SK-N-SH (cell line): Measurements from ENCODE around the gene DNAJC13.

Experiments
- CTCF ChIP-seq: fragments of 200-600 bp; sonication (generic); IDR thresholded peaks from 2 replicates; pipeline ENCODE4 v1.6.1; 2017; ENCODE audit warnings: antibody characterized with exemption, mild to moderate bottlenecking, moderate library complexity
- EZH2phosphoT487 ChIP-seq: fragments of 200-600 bp; sonication (generic); IDR thresholded peaks from 2 replicates; pipeline ENCODE4 v1.6.1; 2017; ENCODE audit warnings: low read depth, mixed run types, mild to moderate bottlenecking, antibody characterized with exemption, moderate library complexity, borderline replicate concordance
- POLR2AphosphoS5 ChIP-seq: IDR thresholded peaks from 2 replicates; pipeline ENCODE4 v1.6.1; 2012; ENCODE audit warnings: low read depth, low read length
- SIN3A ChIP-seq: IDR thresholded peaks from 2 replicates; pipeline ENCODE4 v1.6.1; 2012; ENCODE audit warnings: low read depth, mild to moderate bottlenecking, low read length, moderate library complexity, borderline replicate concordance
- TAF1 ChIP-seq: IDR thresholded peaks from 2 replicates; pipeline ENCODE4 v1.6.1; 2012; ENCODE audit warnings: low read depth, mild to moderate bottlenecking, low read length, moderate library complexity, borderline replicate concordance
- ZBTB33 ChIP-seq: IDR thresholded peaks from 2 replicates; pipeline ENCODE4 v1.4.0; 2012; ENCODE audit warnings: low read depth, borderline replicate concordance

- TF ChIP-seq POLR2AphosphoS5 (peak; percentile 20; the same call in 1 of the 2 replicates), CTCF (no peak), EZH2phosphoT487 (no peak), TAF1 (peak; percentile 76), ZBTB33 (no peak), SIN3A (peak; percentile 21; the same call in 1 of the 2 replicates)
Measured at GRCh38 chr3:132416807-132417694, at the start of gene DNAJC13.
